ENCODE data around the gene KAZN. TPM values are rescaled to one million over a fixed set of nuclear protein-coding genes. Genes with fewer than 3 reads are reported as not detected.
A peak's percentile ranks its signal among the peaks of the same experiment; 100 is the strongest.

Gene KAZN
- total and polyA plus RNA-seq, 2 of the 8 experiments (the other 6 are each of a cell fraction or from before 2014, with no cell fraction given): 3.7 to 11.8 TPM

- TF ChIP-seq TCF12 (IDR thresholded peaks at IDR 0.05; ENCODE audit: low read depth, low read length) (no peak), EGR1 (IDR thresholded peaks at IDR 0.05; ENCODE audit: borderline replicate concordance, low read depth, low read length) (no peak), PHF8 (conservative IDR thresholded peaks at IDR 0.05; ENCODE audit: low read depth, low read length) (no peak), BACH1 (IDR thresholded peaks at IDR 0.05; ENCODE audit: low read length) (no peak), EP300 (IDR thresholded peaks at IDR 0.05; ENCODE audit: borderline replicate concordance in 1 of 2, low read depth in 2 of 2, low read length in 2 of 2) (no peak), SUZ12 (IDR thresholded peaks at IDR 0.05; ENCODE audit: low read length) (no peak), HDAC2 (IDR thresholded peaks at IDR 0.05; ENCODE audit: borderline replicate concordance in 1 of 2, low read depth in 2 of 2, low read length in 2 of 2) (no peak), CBX8 (IDR thresholded peaks at IDR 0.05; ENCODE audit: borderline replicate concordance, low read depth, low read length) (no peak), SP2 (IDR thresholded peaks at IDR 0.05; ENCODE audit: low read length) (no peak), TBP (IDR thresholded peaks at IDR 0.05; ENCODE audit: low read depth, low read length) (0 out of 2 replicates have a peak, but pooled peaks have one; percentile 20), FOSL1 (IDR thresholded peaks at IDR 0.05; ENCODE audit: insufficient read depth, low read depth, low read length) (no peak), RXRA (IDR thresholded peaks at IDR 0.05; ENCODE audit: insufficient read depth, low read depth, low read length) (no peak), JUND (IDR thresholded peaks at IDR 0.05; ENCODE audit: low read length) (no peak), ASH2L (IDR thresholded peaks at IDR 0.05; ENCODE audit: low read length) (no peak), TAF7 (optimal IDR thresholded peaks at IDR 0.05; ENCODE audit: borderline replicate concordance, low read depth, low read length) (no peak)
- TF ChIP-seq, protein P1, sequence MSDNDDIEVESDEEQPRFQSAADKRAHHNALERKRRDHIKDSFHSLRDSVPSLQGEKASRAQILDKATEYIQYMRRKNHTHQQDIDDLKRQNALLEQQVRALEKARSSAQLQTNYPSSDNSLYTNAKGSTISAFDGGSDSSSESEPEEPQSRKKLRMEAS (IDR thresholded peaks at IDR 0.05): peak; percentile 54; the same call in 1 of the 2 replicates
- TF ChIP-seq, protein P2, sequence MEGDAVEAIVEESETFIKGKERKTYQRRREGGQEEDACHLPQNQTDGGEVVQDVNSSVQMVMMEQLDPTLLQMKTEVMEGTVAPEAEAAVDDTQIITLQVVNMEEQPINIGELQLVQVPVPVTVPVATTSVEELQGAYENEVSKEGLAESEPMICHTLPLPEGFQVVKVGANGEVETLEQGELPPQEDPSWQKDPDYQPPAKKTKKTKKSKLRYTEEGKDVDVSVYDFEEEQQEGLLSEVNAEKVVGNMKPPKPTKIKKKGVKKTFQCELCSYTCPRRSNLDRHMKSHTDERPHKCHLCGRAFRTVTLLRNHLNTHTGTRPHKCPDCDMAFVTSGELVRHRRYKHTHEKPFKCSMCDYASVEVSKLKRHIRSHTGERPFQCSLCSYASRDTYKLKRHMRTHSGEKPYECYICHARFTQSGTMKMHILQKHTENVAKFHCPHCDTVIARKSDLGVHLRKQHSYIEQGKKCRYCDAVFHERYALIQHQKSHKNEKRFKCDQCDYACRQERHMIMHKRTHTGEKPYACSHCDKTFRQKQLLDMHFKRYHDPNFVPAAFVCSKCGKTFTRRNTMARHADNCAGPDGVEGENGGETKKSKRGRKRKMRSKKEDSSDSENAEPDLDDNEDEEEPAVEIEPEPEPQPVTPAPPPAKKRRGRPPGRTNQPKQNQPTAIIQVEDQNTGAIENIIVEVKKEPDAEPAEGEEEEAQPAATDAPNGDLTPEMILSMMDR (IDR thresholded peaks at IDR 0.05; ENCODE audit: control extremely low read depth in 1 of 3, insufficient read depth in 1 of 3, low read depth in 1 of 3, low read length in 3 of 3): peak; percentile 71 to 88 (median 85)
- TF ChIP-seq, protein P3, sequence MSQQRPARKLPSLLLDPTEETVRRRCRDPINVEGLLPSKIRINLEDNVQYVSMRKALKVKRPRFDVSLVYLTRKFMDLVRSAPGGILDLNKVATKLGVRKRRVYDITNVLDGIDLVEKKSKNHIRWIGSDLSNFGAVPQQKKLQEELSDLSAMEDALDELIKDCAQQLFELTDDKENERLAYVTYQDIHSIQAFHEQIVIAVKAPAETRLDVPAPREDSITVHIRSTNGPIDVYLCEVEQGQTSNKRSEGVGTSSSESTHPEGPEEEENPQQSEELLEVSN (IDR thresholded peaks at IDR 0.05): no peak
Measured at GRCh38 chr1:14778898-14779865, 180.7 kb downstream of the KAZN start (continued).
